Chondrocyte (in vitro differentiated cells): ENCODE data around the gene NTSR2. TPM values are rescaled to one million over a fixed set of nuclear protein-coding genes. Genes with fewer than 3 reads are reported as not detected.
"Not testable (repeated sequence)": the region's sequence is repeated elsewhere in the genome, so short reads cannot be mapped to it uniquely, and the experiment has no call there.

Source experiments
- DNase-seq: peaks from one replicate; pipeline ENCODE4 v3.0.0; 2021; ENCODE audit warnings: mixed read lengths, low spot score
- H3K27ac Mint-ChIP-seq: one replicate; pipeline ENCODE4 v1.8.0; 2021; ENCODE audit warnings: mild to moderate bottlenecking, moderate library complexity, mixed read lengths; ENCODE audit not compliant: unreplicated experiment
- H3K27me3 Mint-ChIP-seq: 2 replicates; pipeline ENCODE4 v1.8.0; 2021; ENCODE audit warnings: low read depth, mixed read lengths
- H3K36me3 Mint-ChIP-seq: 2 replicates; pipeline ENCODE4 v1.8.0; 2021; ENCODE audit warnings: low read depth, mixed read lengths
- H3K4me1 Mint-ChIP-seq: 2 replicates; pipeline ENCODE4 v1.8.0; 2021; ENCODE audit warnings: low read depth, mild to moderate bottlenecking, mixed read lengths
- H3K4me3 Mint-ChIP-seq: one replicate; pipeline ENCODE4 v1.8.0; 2021; ENCODE audit warnings: mild to moderate bottlenecking, moderate library complexity, mixed read lengths; ENCODE audit not compliant: unreplicated experiment
- H3K9me3 Mint-ChIP-seq: 2 replicates; pipeline ENCODE4 v1.8.0; 2021; ENCODE audit warnings: low read depth, mixed read lengths
- total RNA-seq: library from RNA; stranded (reverse); gene quantifications from 3 replicates; pipeline ENCODE4 v1.2.1, GENCODE V29; 2021
- TF ChIP-seq, protein P1 (sequence below): fragments of 200-600 bp; sonication (generic); IDR thresholded peaks from 2 replicates; pipeline ENCODE4 v1.5.0; 2021; ENCODE audit warnings: antibody characterized with exemption, mild to moderate bottlenecking, moderate library complexity

NTSR2 gene
- total RNA-seq, 1 donor from 2014 or later, result not detected

DNA sequence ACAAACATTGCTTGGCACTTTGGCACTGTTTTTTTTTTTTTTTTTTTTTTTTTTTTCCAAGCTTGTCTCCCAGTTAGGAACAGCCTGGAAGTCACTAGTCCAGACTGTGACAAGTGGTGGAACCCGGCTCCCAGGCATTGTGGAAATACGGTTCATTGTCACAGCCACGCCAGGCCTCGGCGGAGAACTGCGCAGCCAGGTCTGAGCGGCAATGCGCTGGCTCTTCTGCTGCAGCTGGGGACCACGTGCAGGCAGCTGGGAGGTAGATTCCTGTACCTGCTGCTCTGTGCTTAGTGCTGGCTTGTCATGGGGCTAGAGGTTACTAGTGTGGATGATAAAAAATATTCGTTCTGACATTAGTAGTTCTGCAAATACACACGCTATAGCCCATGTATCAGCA lies 5.0 kb downstream of the NTSR2 start:
- TF ChIP-seq, protein P1, sequence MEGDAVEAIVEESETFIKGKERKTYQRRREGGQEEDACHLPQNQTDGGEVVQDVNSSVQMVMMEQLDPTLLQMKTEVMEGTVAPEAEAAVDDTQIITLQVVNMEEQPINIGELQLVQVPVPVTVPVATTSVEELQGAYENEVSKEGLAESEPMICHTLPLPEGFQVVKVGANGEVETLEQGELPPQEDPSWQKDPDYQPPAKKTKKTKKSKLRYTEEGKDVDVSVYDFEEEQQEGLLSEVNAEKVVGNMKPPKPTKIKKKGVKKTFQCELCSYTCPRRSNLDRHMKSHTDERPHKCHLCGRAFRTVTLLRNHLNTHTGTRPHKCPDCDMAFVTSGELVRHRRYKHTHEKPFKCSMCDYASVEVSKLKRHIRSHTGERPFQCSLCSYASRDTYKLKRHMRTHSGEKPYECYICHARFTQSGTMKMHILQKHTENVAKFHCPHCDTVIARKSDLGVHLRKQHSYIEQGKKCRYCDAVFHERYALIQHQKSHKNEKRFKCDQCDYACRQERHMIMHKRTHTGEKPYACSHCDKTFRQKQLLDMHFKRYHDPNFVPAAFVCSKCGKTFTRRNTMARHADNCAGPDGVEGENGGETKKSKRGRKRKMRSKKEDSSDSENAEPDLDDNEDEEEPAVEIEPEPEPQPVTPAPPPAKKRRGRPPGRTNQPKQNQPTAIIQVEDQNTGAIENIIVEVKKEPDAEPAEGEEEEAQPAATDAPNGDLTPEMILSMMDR, result no peak
- H3K27me3 Mint-ChIP-seq, result peaks cover 29% of the 10 kb centered on the region
- no peak overlapping the region for H3K27ac Mint-ChIP-seq
- peaks cover 10% of the 10 kb centered on the region for H3K4me1 Mint-ChIP-seq
- H3K4me3 Mint-ChIP-seq, result no peak overlapping the region
- H3K9me3 Mint-ChIP-seq, result peaks cover 17% of the 10 kb centered on the region
- DNase-seq, result no peak
- H3K36me3 Mint-ChIP-seq, result peaks cover 5% of the 10 kb centered on the region

DNA sequence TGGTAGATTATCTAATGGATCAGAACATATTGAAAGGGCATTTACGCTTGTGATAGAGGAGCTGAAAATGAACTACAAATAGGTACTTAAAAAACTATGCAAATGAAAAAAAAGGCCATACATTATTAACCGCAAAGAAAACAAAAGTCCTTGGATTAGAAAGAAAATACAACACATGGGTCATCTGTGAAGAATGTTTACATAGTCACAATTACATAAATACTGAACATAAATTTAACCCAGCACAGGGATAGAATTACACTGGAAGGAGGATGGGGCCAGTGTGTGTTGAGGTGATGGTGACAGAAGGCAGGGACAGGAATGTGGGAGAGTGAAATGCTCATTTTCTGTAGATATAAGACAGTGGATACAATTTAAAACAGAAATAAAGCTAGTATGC lies 6.6 kb downstream of the NTSR2 start:
- Mint-ChIP-seq H3K4me1 (peaks cover 7% of the 10 kb centered on the region), H3K4me3 (no peak overlapping the region)
- no peak for DNase-seq

DNA sequence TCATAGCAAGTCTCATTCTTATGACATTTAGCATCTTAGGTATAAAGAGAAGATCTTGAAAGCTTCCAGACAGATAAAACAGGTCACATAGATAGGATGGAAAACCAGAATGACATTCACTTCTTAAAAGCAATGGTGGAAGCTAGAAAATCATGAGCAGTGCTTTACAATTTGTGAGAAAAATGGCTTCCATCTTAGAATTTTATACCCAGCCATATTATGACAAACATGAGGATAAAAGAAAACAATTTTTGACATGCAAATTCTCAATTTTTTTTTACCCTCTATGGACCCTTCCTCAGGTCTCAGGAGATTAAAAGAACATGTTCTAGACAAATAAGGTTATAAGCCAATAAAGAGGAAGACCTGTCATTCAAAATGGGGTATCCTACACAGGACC lies 7.1 kb downstream of the NTSR2 start:
- H3K27ac Mint-ChIP-seq, result peak overlapping the region; percentile 9
- peaks cover 7% of the 10 kb centered on the region for H3K4me1 Mint-ChIP-seq
- H3K4me3 Mint-ChIP-seq, result no peak overlapping the region
- H3K27me3 Mint-ChIP-seq, result peaks cover 38% of the 10 kb centered on the region
- DNase-seq, result no peak
- TF ChIP-seq, protein P1, result no peak
- H3K36me3 Mint-ChIP-seq, result peaks cover 5% of the 10 kb centered on the region
- peaks cover 17% of the 10 kb centered on the region for H3K9me3 Mint-ChIP-seq

More for the DNA sequence above, 6.6 kb downstream of the NTSR2 start:
- Mint-ChIP-seq H3K27ac (peak overlapping the region; percentile 9), H3K36me3 (peaks cover 5% of the 10 kb centered on the region), H3K27me3 (peaks cover 36% of the 10 kb centered on the region), H3K9me3 (peaks cover 17% of the 10 kb centered on the region)
- TF ChIP-seq, protein P1, result no peak

DNA sequence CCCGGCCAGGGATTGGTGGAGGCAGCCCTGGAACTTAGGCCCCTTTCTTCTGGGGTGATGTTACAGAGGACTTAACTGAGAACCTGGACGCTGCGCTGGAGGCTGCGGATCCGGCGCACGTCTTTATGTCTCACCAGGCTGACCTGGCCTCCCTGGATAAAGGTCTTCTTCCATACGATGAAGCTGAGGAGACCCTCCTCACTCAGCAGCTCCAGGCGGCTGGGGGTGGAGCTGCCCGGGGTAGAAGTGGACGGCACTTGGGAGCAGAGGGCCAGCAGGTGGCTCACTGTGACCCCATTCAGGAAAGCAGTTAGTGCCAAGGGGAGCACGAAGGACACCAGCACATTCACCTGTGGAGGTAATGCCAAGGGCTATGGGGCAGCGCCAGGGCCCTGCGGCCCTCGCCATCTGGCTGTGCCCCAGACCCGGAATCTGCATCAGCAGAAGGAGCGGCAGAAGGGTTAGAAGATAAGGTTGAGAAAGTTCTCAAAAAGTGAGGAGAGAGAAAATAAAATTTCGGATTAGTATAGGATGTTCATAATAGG lies 8.0 kb downstream of the NTSR2 start:
- H3K4me1 Mint-ChIP-seq, result peaks cover 7% of the 10 kb centered on the region
- peaks cover 42% of the 10 kb centered on the region for H3K27me3 Mint-ChIP-seq
- H3K4me3 Mint-ChIP-seq, result no peak overlapping the region
- H3K9me3 Mint-ChIP-seq, result peaks cover 17% of the 10 kb centered on the region
- TF ChIP-seq, protein P1, result no peak
- H3K27ac Mint-ChIP-seq, result no peak overlapping the region
- H3K36me3 Mint-ChIP-seq, result peaks cover 5% of the 10 kb centered on the region
- DNase-seq, result no peak

DNA sequence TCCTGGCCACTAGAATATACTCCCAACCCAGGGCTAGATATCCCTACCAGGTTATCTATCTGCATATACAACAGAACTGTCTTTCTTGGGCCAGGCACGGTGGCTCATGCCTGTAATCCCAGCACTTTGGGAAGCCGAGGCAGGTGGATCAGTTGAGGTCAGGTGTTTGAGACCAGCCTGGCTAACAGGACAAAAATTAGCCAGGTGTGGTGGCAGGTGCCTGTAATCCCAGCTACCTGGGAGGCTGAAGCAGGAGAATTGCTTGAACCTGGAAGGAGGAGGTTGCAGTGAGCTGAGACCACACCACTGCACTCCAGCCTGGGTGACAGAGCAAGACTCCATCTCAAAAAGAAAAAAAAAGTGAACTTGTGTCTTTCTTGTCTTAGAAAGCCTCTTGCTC lies 9.6 kb downstream of the NTSR2 start:
- not testable (repeated sequence) for H3K36me3 Mint-ChIP-seq, DNase-seq, H3K4me1 Mint-ChIP-seq, H3K27ac Mint-ChIP-seq, H3K4me3 Mint-ChIP-seq
- H3K9me3 Mint-ChIP-seq, result peaks cover 17% of the 10 kb centered on the region
- peaks cover 41% of the 10 kb centered on the region for H3K27me3 Mint-ChIP-seq

DNA sequence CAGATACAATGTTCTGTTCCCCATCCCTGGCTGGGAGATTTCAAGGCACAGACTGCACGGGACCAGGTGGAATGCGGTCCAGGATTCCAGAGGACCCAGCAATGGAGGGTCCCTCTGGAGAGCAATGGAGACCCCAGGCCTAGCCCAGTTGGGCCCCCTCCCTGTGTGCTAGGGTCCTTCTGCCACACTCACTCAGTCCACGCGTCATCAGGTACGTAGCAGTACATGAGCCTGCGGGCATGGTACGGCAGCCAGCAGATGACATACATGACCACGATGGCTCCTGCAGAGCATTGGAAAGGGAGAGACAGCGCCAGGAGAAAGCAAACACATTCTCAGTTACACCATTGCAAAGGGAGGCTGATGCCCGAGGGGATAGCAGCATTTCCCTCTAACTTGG lies 10.1 kb downstream of the NTSR2 start:
- Mint-ChIP-seq H3K27ac (no peak overlapping the region), H3K27me3 (peaks cover 43% of the 10 kb centered on the region), H3K4me3 (no peak overlapping the region), H3K4me1 (peaks cover 7% of the 10 kb centered on the region), H3K9me3 (peaks cover 17% of the 10 kb centered on the region), H3K36me3 (peaks cover 5% of the 10 kb centered on the region)
- TF ChIP-seq, protein P1, result no peak
- DNase-seq, result no peak
